GM11168 (cell line): ENCODE measurements around the gene PCBP2.
"Not testable (repeated sequence)": the region's sequence is repeated elsewhere in the genome, so short reads cannot be mapped to it uniquely, and the experiment has no call there.

ENCODE experiments used
- in situ Hi-C: fragments of 300-500 bp; cut with MboI; formaldehyde crosslinking; loops from one replicate; pipeline ENCODE4 v1.12.0; 2022; ENCODE audit warnings: low sequenced_read_pairs; ENCODE audit not compliant: unreplicated experiment

PCBP2 gene

DNA sequence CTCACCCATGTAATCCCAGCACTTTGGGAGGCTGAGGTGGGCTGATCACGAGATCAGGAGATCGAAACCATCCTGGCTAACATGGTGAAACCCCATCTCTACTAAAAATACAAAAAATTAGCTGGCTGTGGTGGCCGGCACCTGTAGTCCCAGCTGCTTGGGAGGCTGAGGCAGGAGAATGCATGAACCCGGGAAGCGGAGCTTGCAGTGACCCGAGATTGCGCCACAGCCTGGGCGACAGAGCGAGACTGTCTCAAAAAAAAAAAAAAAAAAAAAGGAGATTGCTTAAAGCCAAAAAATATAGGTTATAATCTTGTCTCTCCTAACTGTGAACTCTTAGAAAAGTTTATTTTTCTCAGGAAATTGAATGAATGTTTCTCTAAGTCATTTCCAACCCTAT, 16.6 kb upstream of the PCBP2 start:
- in situ Hi-C loops: not testable (repeated sequence)

DNA sequence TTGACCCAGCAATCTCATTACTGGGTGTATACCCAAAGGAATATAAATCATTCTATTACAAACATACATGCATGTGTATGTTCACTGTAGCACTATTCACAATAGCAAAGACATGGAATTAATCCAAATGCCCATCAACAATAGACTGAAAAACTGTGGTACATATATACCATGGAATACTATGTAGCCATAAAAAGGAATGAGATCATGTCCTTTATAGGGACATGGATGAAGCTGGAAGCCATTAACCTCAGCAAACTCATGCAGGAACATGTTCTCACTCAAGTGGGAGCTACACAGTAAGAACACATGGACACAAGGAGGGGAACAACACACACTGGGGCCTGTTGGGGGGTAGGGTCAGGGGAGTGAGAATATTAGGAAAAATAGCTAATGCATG, 12.3 kb upstream of the PCBP2 start:
- in situ Hi-C loops: not testable (repeated sequence)

DNA sequence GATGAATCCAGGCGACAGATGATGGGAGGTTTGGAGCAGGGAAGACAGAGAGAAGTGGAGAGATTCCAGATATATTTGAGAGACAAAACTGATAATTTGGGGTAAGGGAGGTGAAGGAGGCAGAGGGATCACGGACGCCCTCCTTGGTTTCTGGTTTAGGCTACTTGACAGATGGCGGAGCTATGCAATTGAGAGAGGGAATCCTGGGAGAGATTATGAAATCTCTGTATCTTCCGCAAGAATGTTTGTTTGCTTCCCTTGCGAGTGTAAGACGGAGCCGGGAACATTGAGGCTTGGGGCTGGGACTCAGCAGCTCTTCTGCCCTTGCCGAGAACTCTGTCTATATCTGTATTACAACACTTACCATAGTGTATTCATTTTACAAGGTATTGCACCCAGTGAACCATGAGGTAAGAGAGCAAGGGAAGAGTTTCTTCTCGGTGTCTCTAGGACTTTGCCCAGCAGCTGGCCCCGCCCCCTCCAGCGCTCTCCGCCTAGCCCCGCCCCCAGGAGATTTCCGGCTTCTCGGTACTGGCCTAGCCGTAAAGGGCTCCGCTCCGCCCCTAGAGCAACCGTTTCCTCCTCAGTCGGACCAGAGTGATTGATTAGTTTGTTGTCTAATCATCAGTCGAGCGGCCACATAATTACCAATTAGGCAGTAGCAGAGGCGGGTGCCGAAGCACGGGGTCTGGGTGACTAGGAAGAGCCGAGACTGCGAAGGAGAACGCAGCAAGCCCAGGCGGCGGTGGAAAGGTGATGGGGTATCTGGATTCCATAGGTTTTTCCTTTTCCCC, 10.7 kb upstream of the PCBP2 start, which contains the start of gene PRR13:
Gene PRR13, plus strand, starts transcription at position 695 of the 794 bp plus-strand sequence. CDS start 981 bp downstream, outside the sequence.
- in situ Hi-C loops: no loop called here

DNA sequence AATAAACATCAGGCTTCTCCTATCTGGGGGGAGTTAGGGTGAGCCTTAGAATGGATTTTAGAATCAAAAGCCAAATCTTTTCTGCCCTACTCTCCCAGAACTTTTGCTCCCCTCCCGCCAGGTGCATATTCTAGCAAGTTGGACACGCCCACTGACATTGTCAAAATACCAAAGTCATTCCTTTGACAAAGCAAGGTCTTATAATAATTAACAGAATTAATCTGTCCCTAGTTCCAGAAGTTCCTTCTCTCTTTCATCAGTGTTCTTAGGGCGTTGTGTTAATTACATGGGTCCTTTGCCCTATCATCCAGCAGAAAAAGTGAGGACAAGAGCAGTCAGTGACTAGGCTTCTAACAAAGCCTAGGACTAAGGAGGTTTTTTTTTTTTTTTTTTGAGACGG, 7.9 kb upstream of the PCBP2 start:
- in situ Hi-C loops: no loop called here

DNA sequence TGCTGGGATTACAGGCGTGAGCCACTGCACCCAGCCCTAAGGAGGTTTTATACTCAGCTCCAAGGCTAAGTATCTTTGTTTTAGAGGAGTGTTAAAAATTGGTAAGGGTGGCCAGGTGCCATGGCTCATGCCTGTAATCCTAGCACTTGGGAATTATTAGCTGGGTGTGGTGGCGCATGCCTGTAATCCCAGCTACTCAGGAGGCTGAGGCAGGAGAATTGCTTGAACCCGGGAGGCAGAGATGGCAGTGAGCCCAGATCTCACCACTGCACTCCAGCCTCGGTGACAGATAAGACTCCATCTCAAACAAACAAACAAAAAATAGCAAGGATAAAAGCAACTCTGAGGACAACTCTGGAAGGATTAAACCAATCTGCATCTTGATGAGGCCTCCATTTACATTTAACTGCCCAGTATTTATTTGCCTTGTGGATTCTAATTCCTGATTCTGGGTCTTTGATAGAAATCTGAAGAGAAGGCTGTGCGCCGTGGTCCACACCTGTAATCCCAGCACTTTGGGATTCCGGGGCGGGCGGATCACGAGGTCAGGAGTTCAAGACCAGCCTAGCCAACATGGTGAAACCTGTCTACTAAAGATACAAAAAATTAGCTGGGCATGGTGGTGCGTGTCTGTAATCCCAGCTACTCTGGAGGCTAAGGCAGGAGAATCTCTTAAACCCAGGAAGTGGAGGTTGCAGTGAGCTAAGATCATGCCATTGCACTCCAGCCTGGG, 7.1 kb upstream of the PCBP2 start:
- in situ Hi-C loops: not testable (repeated sequence)

DNA sequence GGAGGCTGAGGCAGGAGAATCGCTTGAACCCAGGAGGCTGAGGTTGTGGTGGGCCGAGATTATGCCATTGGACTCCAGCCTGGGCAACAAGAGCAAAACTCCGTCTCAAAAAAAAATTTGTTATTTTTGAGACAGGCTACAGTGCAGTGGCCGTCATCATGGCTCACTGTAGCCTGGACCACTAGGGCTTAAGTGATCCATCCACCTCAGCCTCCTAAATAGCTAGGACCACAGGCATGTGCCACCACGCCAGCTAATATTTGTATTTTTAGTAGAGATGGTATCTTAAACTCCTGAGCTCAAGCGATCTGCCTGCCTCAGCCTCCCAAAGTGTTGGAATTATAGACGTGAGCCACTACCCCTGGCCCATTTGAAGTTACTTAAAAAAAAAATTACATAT, 966 bp upstream of the PCBP2 start:
- in situ Hi-C loops: no loop called here

DNA sequence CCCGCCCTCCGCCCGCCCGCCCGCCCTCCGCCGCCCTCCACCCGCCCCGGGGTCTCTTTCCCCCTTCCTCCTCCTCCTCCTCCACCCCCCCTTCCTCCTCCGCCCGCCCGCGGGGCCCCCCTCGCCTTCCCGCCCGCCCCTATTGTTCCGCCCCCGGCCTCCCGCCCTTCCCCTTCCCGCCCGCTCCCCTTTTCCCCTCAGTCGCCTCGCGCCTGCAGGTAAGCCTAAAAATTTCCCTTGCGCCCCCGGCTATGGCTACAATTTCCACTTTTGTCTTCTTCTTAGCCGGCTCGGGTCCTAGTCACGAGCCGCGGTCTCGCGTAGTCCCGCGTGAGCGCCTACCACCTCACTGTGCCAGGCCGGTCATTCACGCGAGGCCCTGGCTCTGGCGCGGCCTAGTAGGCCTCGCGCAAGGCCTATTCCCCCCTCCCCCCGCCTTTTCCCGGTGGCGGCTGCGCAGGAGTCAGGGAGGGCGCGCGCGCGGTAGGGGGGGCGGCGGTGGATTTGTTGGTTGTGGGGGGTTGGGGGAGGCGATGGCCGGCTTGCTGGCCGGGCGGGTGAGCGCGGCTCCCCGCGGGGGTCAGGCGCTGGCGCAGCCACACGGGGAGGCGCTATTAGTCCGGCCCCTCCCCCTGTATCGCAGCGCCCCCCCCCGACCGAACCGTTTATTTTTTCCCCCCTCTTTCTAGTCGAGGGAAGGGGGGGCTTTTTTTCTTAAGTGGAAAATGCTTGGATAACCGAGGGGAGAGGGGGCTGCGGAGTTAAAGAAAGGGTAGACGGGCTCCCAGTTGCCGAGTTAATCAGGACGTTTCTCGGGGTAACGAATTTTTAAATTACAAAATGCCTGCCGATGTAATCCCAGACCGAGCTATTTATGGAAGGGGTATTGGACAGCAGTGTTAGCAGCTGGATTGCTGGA, 516 bp downstream of the PCBP2 start:
- in situ Hi-C loops: no loop called here

DNA sequence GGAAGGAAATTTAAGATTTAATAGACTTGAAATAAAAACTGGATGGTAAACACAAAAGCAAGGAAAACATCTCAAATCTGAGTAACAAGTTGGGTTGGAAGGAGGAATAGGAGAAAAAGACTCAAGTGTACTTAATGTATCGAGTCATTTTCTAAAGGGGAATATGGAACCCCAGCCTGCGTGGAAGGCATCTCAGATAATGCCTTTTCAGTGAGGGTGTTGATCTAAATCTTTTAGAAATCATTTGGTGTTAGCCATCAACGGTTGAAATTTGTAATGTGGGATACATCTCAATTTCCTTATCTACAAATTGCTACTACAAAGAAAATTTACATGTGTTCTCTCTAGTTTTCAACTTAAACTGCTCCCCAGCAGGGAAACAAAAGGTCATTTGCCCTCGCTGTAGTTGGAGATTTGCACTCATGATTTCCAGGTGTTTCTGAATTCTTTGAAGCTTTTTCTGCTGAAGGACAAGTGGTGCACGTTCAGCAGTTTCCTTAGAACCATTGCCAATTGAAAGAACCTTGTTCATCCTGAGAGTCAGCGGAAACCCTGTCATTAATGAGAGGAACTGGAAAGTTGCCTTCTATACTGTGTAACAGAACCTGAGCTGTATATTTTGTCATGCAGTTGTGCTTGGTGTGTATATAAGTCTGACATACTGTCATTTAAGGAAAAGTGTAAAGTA, 2.2 kb downstream of the PCBP2 start:
- in situ Hi-C loops: no loop called here

DNA sequence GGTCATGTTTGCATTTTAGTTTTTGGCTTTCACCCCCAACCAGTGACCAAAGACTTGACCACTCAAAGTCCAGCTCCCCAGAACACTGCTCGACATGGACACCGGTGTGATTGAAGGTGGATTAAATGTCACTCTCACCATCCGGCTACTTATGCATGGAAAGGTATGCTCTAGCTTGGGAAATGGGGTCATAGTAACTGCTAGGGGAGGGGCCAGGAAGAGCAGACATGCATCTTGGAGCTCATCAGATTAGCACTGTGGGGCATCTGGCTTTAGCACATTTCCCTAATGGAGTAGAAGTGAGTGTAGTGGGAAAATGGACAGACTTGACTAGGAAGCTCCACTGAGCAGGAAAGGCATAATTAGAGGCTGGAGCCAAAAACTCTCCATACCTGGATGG, 2.8 kb downstream of the PCBP2 start:
- in situ Hi-C loops: no loop called here

DNA sequence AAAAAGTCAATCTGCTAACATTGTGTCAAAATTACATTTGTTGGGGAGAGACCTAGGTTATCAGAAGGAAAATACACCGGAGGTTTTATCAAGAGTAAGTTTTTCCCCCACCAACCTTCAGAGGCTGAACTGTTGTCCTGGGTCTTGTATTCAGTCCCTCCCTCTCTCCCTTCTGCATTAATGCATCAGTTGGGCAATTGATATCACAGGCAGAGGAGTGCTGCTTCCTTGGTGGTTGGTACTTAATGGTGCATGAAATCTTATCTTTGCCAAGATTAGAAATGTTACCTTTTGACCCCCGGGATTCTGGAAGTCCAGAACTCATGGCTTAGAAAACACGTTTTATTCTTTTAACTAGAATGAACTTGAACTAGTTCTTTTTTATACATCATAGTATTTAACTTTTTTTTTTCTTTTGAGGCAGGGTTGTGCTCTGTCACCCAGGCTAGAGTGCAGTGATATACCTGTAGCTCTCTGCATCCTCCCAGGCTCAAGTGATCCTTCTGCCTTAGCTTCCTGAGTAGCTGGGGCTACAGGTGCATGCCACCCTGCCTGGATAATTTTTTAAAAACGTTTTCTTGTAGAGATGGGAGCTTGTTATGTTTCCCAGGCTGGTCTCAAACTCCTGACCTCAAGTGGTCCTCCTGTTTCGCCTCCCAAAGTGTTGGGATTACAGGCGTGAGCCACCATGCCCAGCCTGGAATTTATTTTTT, 4.9 kb downstream of the PCBP2 start:
- in situ Hi-C loops: no loop called here

DNA sequence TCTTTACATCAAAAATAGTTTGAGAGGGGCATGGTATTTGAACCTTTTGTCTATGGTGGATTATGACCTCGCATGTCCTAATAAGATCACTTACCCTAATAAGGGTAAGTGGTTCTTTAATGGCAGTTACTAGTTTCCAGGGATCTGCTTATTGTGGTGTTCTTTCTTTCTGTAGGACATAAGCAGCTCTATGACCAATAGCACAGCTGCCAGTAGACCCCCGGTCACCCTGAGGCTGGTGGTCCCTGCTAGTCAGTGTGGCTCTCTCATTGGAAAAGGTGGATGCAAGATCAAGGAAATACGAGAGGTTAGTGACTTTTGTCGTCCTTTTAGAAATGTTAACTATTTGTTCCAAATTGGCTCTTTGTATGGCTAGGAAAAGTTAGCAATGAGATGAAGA, 7.2 kb downstream of the PCBP2 start:
- in situ Hi-C loops: no loop called here

DNA sequence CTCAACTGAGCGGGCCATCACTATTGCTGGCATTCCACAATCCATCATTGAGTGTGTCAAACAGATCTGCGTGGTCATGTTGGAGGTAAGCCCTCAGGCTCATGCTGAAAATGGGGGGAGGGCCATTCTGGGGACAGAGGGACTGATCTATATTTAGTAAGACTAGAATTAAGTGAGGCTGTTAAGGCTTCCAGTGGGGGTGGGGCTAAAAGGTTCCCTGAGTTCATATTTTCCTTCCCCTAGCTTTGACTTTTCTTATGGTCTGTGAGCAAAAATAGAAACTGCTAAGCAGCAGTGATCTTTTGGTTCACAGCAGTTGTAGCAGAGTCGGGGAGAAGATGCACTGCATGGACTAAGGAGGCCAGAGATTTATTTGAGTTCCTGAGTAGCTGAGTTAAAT, 9.2 kb downstream of the PCBP2 start:
- in situ Hi-C loops: no loop called here

DNA sequence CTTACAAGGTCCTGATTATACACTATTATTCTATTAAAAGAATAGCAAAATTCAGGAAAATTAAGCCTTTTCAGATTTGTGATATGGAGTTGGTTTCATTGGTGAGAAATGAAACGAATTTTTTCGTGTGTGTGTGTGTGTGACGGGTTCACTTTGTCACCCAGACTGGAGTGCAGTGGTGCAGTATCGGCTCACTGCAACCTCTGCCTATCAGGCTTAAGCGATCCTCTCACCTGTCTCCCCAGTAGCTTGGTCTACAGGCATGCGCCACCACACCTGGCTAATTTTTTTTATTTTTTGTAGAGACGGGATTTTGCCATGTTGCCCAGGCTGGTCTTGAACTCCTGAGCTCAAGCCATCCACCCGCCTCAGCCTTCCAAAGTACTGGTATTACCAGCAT, 9.7 kb downstream of the PCBP2 start:
- in situ Hi-C loops: no loop called here

DNA sequence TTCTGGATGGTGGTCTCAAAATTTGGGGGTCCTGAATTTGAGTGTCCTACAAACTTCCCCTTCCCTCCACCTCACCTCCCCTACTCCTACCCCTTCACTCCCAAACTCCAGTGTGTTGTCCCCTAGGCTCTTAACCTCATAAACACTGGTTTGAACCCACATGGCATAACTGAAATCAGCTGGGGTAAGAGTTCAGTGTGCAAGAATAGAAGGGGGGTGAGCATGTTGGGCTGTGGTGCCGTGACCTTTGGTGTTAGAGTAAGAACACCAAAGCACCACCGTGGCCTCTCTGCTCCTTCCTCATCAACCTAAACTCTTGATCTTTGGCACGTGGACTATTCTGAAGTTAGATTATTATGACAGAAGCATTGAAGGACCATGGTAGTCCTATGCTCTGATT, 11.0 kb downstream of the PCBP2 start:
- in situ Hi-C loops: no loop called here

DNA sequence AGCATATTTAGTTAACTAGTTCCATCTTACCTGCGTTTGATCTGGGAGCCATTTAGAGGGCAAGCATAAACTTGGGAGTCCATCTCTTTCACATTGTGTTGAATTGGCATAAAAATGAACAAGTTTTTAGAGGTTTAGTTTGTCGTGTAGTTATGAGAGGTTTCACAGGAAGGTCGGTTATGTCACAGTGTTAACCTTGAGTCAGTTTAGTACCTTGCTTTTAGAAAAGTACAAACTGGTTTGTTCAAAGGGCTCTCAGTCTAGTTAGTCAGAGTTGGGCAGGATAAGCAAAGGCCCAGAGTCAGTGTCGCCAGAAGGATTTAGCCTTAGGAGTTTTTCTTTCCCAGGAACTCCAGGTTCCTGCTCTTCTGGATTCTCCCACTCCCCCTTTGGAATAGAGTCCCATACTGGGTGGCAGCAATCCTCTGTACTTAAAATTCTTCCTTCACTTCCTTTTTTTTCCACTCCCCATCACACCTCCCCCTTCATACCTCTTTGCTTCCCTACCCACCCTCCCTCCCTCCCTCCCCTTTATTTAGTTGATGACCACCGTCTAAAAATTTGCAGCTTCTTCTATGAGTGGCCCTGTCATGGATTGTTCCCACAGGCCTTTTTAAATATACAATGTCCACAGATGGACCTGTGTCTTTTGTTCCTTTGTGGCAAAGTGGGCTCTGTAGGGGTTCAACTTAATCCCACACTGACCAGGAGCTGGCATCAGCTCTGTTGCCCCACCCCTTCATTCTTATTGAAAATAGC, 12.1 kb downstream of the PCBP2 start:
- in situ Hi-C loops: no loop called here

DNA sequence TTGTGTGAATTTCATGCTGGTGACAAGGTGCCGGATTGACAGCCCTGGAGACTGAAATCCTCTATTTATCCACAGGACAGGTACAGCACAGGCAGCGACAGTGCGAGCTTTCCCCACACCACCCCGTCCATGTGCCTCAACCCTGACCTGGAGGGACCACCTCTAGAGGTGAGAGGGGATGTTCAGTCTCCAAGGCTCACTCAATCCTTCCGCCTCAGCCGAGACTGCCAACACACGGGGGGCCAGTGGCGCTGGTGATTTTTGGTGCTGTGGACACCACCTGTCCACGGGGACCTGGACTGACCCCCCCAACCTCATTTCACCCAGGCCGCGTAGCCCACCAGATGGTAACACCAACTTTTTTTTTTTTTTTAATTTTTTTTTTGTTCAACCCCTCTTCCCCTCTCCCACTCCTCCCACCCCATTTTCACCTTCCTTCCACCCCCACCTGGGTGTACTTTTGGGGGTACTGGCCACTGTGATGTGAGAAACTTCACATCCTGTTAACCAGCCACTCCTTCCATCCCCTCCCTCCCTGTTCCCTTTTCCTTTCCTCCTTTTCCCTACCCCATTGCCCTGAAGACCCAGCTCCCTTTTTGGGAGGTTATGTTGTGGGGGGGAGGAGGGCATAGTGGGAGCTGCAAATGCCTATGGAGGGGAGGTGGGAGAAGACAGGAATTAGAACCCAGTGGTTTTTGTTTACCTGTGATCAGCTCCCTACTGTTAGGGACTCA, 12.9 kb downstream of the PCBP2 start:
- in situ Hi-C loops: no loop called here

DNA sequence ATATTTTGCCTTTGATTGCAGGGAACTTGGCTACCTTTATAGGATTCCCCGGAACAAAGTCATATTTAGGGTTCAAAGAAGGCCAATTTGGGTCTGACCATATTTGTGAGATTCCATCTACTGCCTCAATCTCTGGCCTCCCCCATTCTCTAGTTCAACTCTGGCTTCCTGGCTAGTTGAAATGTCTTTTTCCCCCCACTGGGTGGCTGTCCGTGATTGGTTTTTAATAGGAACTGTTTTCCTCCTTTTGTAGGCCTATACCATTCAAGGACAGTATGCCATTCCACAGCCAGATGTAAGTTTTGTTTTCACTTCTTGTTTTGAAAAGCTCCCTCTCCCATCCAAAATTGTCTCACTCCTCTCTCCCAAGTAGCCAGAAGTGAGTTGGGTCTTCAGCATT, 13.8 kb downstream of the PCBP2 start:
- in situ Hi-C loops: no loop called here

DNA sequence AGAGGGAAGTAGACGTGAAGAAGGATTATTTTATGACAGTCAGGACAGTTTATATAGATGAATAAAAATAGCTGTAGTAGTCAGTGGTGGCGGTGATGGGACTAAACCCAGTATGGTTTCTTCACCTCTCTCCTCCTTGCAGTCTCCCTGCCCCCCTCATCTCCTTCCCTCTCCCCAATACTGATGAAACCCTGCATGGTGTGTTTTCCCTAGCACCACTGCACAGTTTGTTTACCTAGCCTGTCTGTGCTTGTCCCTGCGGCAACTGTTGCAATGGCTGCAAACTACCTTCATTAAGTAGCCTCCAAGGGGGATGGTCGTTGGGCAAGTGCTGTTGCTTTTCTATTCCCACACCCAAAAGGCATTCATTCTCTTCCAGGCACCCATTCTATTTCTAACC, 14.7 kb downstream of the PCBP2 start:
- in situ Hi-C loops: no loop called here
